Effector memory CD8-positive, alpha-beta T cell (primary cell): Measurements from ENCODE around the gene UGT2B28.
"Not testable (repeated sequence)": the region's sequence is repeated elsewhere in the genome, so short reads cannot be mapped to it uniquely, and the experiment has no call there.

ENCODE experiments used
- ATAC-seq: fragments of 150-1000 bp; cut with Tn5 transposase; replicated peaks from 2 replicates; pipeline ENCODE4 v1.10.0; 2021; ENCODE audit warnings: mild to moderate bottlenecking, moderate library complexity
- DNase-seq, 3 experiments: peaks; one replicate each; pipeline ENCODE4 v3.0.0; 2021
- H3K27ac Mint-ChIP-seq, 2 donors: one replicate each; pipeline ENCODE4 v1.8.0; 2022; ENCODE audit warnings: mild to moderate bottlenecking in 2 of 2, mixed read lengths in 2 of 2, moderate library complexity in 2 of 2
- H3K27me3 Mint-ChIP-seq, 2 donors: one replicate each; pipeline ENCODE4 v1.8.0; 2022; ENCODE audit warnings: mixed read lengths in 2 of 2
- H3K36me3 Mint-ChIP-seq: one replicate; pipeline ENCODE4 v1.8.0; 2022; ENCODE audit warnings: mild to moderate bottlenecking, moderate library complexity, mixed read lengths; ENCODE audit not compliant: insufficient read depth
- H3K4me1 Mint-ChIP-seq, 2 donors: one replicate each; pipeline ENCODE4 v1.8.0; 2022; ENCODE audit warnings: low read depth in 2 of 2, mixed read lengths in 2 of 2
- H3K4me3 Mint-ChIP-seq, 2 donors: one replicate each; pipeline ENCODE4 v1.8.0; 2022; ENCODE audit warnings: mild to moderate bottlenecking in 2 of 2, mixed read lengths in 2 of 2, moderate library complexity in 2 of 2
- H3K9me3 Mint-ChIP-seq, 2 donors: one replicate each; pipeline ENCODE4 v1.8.0; 2022; ENCODE audit warnings: mixed read lengths in 2 of 2
- total RNA-seq, 9 experiments: gene quantifications; one replicate each; lab custom pipeline; 2026; lab: John Stamatoyannopoulos, UW

Gene UGT2B28
- 0 reads per million in 9 experiments for total RNA-seq

- DNase-seq, H3K4me1 Mint-ChIP-seq, H3K36me3 Mint-ChIP-seq, H3K27ac Mint-ChIP-seq, ATAC-seq, H3K9me3 Mint-ChIP-seq, H3K4me3 Mint-ChIP-seq, H3K27me3 Mint-ChIP-seq: not testable (repeated sequence)
Observed at GRCh38 chr4:69280081-69280480, at the start of gene UGT2B28. Gene UGT2B28, plus strand, starts transcription at chr4:69280475. Its CDS starts 26 bp downstream, at chr4:69280501.

GRCh38 chr4:69239092-69239491 lies 41.2 kb upstream of the UGT2B28 start:
- DNase-seq (no peak), ATAC-seq (no peak)
- Mint-ChIP-seq H3K36me3 (no peaks in the 10 kb centered on the region), H3K4me3 (no peak overlapping the region), H3K27me3 (no peaks in the 10 kb centered on the region), H3K27ac (no peak overlapping the region), H3K4me1 (no peaks in the 10 kb centered on the region), H3K9me3 (peaks cover 6 to 14% of the 10 kb centered on the region in 2 donors)

DNA sequence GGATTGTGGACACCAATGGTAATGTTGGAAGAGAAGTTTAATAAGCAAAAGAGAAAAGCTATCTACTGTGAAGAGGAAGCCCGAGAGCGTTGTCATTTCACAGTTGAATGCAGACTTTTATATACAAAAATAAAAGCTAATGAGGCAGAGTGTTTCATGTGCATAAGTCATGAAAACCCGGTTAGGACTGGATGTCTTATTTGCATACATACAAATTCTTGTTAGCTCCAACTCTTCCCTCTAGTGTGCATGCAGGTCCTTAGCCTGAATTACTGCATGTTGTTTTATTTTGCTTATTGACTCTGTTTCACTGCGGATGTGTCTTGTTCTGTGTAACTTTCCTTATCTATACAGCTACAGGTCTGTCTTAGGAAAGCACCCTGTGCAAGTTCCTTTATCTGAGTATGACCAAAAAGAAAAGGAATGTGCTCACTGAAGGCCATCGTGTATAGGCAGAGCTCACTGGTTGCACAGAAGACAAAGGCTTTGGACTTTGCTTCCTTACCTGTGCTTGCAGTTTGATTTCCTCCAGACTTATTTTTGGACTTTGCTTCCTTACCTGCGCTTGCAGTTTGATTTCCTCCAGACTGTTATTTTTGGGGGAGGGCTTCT lies 40.6 kb upstream of the UGT2B28 start:
- no peaks in the 10 kb centered on the region for H3K27me3 Mint-ChIP-seq
- no peaks in the 10 kb centered on the region for H3K36me3 Mint-ChIP-seq
- H3K9me3 Mint-ChIP-seq = peaks cover 4 to 8% of the 10 kb centered on the region in 2 donors
- H3K4me3 Mint-ChIP-seq = no peak overlapping the region
- DNase-seq = no peak
- no peak for ATAC-seq
- no peak overlapping the region for H3K27ac Mint-ChIP-seq
- H3K4me1 Mint-ChIP-seq = no peaks in the 10 kb centered on the region

- not testable (repeated sequence) for H3K4me3 Mint-ChIP-seq, H3K36me3 Mint-ChIP-seq, H3K27ac Mint-ChIP-seq, DNase-seq, ATAC-seq, H3K27me3 Mint-ChIP-seq, H3K4me1 Mint-ChIP-seq, H3K9me3 Mint-ChIP-seq
Observed at GRCh38 chr4:69240787-69241186, 39.5 kb upstream of the UGT2B28 start.

DNA sequence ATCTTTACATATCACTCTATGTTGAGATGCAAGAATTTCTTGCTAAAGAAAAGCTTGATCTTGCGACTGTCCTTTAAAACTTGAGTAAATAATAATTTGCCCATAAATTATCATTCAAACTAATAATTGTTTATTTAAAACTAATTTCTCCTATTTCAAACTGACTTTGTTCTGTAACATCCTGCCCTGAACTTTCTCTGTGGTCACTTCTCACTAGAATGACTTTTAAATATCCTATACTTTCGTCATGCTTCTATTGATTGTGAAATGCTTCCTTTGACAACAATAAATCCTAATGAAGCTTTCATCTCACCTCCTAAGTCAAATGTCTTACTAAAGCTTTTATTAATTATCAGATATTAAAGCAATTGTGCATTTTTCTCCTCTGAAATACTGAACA lies 38.5 kb upstream of the UGT2B28 start:
- not testable (repeated sequence) for H3K36me3 Mint-ChIP-seq, H3K9me3 Mint-ChIP-seq, DNase-seq, H3K4me1 Mint-ChIP-seq, H3K4me3 Mint-ChIP-seq, H3K27me3 Mint-ChIP-seq, H3K27ac Mint-ChIP-seq, ATAC-seq

- not testable (repeated sequence) for H3K27me3 Mint-ChIP-seq, H3K27ac Mint-ChIP-seq, DNase-seq, ATAC-seq, H3K36me3 Mint-ChIP-seq, H3K4me3 Mint-ChIP-seq, H3K9me3 Mint-ChIP-seq, H3K4me1 Mint-ChIP-seq
Observed at GRCh38 chr4:69242562-69243240, 37.6 kb upstream of the UGT2B28 start.

DNA sequence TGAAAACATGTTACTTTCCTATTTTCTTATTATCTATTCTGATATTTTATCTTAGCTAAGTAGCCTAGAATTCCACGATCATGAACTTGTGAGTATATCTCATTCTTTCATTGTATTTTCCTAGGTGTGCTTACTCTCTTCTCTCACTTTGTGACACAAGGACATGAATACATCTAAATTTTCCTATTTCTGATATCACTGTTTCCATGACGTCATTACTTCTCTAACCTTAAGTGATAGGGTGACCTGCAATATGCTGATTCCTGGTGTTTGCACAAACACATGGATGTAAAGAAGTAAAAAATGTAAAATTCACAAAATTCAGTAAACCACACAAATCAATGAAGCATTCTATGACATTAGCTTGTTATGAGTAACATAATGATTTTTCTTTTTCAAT lies 29.4 kb upstream of the UGT2B28 start:
- DNase-seq, H3K36me3 Mint-ChIP-seq, H3K4me3 Mint-ChIP-seq, H3K27ac Mint-ChIP-seq, H3K27me3 Mint-ChIP-seq, ATAC-seq, H3K4me1 Mint-ChIP-seq: not testable (repeated sequence)
- H3K9me3 Mint-ChIP-seq = peaks cover 5 to 11% of the 10 kb centered on the region in 2 donors

GRCh38 chr4:69253147-69253772 lies 27.0 kb upstream of the UGT2B28 start:
- not testable (repeated sequence) for H3K36me3 Mint-ChIP-seq, H3K4me3 Mint-ChIP-seq, H3K27me3 Mint-ChIP-seq, H3K4me1 Mint-ChIP-seq, ATAC-seq, DNase-seq, H3K27ac Mint-ChIP-seq
- peaks cover 5 to 19% of the 10 kb centered on the region in 2 donors for H3K9me3 Mint-ChIP-seq

DNA sequence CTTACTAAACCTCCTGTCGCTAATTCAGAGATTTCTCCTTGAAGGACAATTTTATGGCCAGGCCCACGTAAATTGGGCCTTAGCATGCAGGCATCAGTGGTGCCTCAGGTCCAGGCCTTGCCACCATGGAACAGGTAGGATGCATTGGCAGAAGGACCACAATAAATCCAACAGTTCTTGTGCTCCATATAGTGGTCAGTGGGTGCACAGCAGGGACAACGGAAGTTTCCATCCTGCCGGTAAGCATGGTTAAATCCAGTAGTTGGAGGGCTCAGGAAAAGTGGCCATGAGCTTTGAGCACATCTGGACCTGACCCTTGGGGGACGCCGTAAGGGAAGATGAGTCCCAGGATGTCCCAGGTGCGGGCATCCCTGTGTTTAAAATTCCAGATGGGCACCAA lies 11.7 kb upstream of the UGT2B28 start:
- not testable (repeated sequence) for H3K4me3 Mint-ChIP-seq, H3K4me1 Mint-ChIP-seq, DNase-seq, H3K36me3 Mint-ChIP-seq, ATAC-seq, H3K27me3 Mint-ChIP-seq, H3K27ac Mint-ChIP-seq
- peaks cover 9 to 25% of the 10 kb centered on the region in 2 donors for H3K9me3 Mint-ChIP-seq

DNA sequence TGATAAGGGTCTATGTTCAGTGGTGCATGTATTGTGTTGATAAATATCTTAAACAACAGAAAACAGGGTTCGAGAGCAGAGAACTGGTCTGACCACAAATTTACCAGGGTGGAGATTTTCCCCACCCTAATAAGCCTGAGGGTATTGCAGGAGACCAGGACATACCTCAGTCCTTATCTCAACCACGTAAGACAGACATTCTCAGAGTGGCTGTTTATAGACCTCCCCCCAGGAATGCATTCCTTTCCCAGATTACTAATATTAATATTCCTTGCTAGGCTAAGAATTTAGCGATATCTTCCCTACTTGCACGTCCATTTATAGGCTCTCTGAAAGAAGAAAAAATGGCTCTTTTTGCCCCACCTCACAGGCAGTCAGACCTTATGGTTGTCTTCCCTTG lies 16.1 kb downstream of the UGT2B28 start:
- not testable (repeated sequence) for H3K36me3 Mint-ChIP-seq, H3K9me3 Mint-ChIP-seq, H3K4me3 Mint-ChIP-seq, H3K27ac Mint-ChIP-seq, ATAC-seq, DNase-seq, H3K27me3 Mint-ChIP-seq, H3K4me1 Mint-ChIP-seq

DNA sequence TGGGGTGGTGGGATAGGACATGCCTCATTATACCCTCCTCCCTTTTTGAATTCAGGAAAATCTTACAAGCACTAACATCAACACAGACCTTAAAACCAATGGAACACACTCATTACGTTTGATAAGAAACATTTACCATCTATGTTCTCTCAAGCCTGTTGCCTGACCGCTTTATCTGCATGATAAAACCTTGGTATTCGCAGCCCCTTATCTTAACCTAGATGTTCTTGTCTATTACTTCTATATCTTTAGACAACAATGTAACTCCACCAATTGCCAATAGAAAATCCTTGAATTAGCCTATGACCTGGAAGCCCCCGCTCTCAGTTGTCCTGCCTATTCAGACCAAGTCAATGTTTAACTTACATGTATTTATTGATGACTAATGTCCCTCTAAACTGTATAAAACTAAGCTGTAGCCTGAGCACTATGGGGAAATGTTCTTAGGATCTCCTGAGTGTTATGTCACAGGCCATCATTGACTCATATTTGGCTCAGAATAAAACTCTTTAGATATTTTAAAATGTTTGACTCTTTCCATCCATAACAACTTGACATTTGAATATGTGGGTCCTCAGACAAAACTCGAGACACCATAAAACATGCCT lies 28.3 kb downstream of the UGT2B28 start:
- H3K4me3 Mint-ChIP-seq, H3K27me3 Mint-ChIP-seq, H3K27ac Mint-ChIP-seq, ATAC-seq, H3K4me1 Mint-ChIP-seq, H3K36me3 Mint-ChIP-seq, DNase-seq: not testable (repeated sequence)
- peaks cover 3 to 15% of the 10 kb centered on the region in 2 donors for H3K9me3 Mint-ChIP-seq

DNA sequence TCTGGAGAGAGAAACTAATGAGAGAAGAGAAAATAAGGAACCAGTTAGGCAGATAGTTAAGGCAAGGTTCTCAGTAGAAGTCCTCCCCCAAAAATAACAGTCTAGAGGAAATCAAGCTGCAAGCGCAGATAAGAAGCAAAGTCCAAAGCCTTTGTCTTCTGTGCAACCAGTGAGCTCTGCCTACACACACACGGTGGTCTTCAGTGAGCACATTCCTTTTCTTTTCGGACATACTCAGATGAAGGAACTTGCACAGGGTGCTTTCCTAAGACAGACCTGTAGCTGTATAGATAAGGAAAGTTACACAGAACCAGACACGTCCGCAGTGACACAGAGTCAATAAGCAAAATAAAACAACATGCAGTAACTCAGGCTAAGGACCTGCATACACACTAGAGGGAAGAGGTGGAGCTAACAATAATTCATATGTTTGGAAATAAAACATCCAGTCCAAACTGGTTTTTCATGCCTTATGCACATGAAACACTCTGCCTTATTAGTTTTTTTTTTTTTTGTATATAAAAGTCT lies 29.3 kb downstream of the UGT2B28 start:
- H3K36me3 Mint-ChIP-seq, H3K27ac Mint-ChIP-seq, H3K4me3 Mint-ChIP-seq, ATAC-seq, DNase-seq, H3K4me1 Mint-ChIP-seq, H3K27me3 Mint-ChIP-seq: not testable (repeated sequence)
- peaks cover 4 to 11% of the 10 kb centered on the region in 2 donors for H3K9me3 Mint-ChIP-seq

- ATAC-seq, H3K4me3 Mint-ChIP-seq: not testable (repeated sequence)
Observed at GRCh38 chr4:69310262-69310661, 30.0 kb downstream of the UGT2B28 start.

More at GRCh38 chr4:69310262-69310661, 30.0 kb downstream of the UGT2B28 start:
- H3K4me1 Mint-ChIP-seq, H3K27me3 Mint-ChIP-seq, H3K27ac Mint-ChIP-seq, DNase-seq, H3K36me3 Mint-ChIP-seq: not testable (repeated sequence)
- H3K9me3 Mint-ChIP-seq = peaks cover 4 to 11% of the 10 kb centered on the region in 2 donors
